DND-41 (cell line): ENCODE measurements around the gene CYP3A7.

Source experiments
- CTCF ChIP-seq: IDR thresholded peaks from 2 replicates; pipeline ENCODE4 v1.5.1; 2012; ENCODE audit warnings: borderline replicate concordance, low read length, moderate library complexity, mild to moderate bottlenecking; ENCODE audit not compliant: poor library complexity, severe bottlenecking; ENCODE audit errors: extremely low read depth
- EZH2 ChIP-seq: IDR thresholded peaks from 3 replicates; pipeline ENCODE4 v1.6.1; 2012; ENCODE audit warnings: borderline replicate concordance, low read depth, mild to moderate bottlenecking, moderate library complexity, low read length, inconsistent platforms; ENCODE audit not compliant: severe bottlenecking

DNA sequence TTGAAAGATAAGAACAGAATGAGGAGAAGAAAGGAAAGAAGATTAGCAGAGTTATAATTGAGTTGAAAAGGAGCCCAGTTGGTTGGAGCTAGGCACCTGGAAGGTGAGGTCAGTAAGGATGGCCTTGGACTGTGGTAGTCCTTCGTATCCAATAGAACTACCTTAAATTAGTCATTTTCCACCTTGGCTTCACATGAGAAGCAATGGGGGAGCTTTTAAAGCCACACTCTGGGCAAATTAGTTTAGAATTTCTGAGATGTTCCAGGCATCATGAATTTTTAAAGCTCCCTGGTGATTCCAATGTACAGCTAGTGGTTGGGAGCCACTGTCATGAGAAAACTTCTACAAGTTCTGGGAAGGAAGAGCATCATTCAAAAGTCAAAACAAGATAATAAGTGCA is 27.9 kb downstream of the CYP3A7 start:
- TF ChIP-seq CTCF, result no peak
- no peak for TF ChIP-seq EZH2
